GM19372 (cell line): ENCODE measurements around the gene DOCK4.

Source experiments
- ATAC-seq: cut with Tn5 transposase; IDR thresholded peaks from one replicate; pipeline ENCODE4 v1.9.1; 2021; ENCODE audit warnings: mild to moderate bottlenecking, low read depth, moderate library complexity; ENCODE audit not compliant: unreplicated experiment

DOCK4 gene

DNA sequence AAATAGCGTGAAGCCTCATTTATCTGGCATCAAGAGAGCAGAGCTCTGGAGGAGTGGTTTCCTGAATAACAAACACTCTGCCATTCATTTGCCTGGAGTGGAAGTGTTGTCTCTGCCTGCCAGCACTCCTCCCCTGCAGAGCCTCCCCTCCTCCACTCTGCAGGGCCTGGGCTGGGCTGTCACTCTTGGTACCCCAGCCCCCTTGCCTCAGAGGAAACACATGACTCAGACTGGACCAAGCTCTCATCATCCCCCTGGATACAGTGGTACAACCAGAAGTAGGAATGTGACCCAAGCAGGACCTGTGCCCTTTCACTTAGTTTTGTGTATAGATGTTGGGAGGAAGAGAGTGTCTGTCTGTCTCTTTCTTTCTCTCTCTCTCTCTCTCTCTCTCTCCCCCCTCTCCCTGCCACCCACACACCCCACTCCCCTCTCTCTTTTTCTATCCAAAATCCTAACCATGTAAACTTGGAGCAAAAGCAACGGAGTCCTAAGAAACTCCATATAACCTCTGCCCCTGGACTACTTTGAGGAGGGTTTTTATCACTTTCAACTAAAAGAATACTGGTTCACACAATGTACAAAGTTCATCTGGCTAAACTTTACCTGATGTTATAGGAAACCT is 43.9 kb downstream of the DOCK4 start:
- ATAC-seq: no peak

DNA sequence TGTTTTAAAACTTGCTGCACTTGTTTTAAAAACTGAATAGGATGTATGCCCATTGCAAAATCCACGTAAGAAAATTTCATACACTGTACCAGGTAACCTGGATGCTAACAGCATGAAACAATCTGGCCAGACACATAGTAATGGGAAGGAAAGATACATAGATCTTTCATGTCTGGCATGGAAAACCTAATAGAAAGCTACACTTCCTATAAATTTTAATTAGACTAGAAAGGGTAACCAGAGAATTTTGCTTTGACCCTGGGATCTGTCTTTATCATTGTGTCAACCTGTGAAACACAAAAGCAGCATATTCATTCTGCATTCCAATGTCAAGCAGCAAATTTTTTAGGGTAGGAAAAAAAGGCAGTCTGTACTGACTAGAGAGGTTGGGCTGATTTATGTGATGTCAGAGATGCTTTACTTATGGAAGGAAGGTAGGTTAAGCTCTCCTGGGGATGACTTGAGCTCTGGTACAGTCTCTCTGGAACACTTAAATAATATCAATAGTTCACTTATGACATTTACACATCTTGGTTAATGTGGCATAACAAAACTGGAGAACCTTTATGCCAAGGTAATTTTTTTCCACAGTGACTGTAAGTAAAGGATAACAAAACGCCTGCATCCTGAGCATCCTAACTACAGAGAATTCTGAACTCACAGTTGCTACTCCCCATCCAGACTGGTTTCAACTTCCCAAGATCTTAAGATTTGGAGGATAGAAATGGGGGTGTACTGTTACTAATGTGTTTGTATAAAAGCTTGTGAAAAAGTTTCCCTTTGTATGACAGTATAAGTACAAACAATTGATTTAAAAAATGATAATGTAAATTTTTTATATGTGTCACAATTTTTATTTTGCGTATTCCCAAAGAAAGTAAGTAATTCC is 44.7 kb downstream of the DOCK4 start:
- ATAC-seq: no peak

DNA sequence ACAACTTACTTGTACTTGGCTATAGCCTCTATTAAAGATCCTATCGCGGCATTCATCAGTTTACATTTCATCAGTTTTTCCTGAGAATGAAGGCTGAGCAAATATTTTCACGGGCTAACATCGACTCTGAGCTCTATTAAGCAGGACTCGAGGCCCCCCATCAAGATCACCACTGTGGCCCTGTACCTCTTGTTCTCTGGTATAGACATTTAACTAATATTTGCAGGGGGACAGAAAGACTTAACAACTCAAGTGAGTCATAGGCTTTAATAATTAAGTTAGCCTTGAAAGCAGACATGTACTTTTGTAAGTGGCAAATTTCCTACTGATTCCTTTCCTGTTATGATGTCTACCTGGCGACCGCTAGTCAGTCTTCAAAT is 45.4 kb downstream of the DOCK4 start:
- ATAC-seq: no peak

DNA sequence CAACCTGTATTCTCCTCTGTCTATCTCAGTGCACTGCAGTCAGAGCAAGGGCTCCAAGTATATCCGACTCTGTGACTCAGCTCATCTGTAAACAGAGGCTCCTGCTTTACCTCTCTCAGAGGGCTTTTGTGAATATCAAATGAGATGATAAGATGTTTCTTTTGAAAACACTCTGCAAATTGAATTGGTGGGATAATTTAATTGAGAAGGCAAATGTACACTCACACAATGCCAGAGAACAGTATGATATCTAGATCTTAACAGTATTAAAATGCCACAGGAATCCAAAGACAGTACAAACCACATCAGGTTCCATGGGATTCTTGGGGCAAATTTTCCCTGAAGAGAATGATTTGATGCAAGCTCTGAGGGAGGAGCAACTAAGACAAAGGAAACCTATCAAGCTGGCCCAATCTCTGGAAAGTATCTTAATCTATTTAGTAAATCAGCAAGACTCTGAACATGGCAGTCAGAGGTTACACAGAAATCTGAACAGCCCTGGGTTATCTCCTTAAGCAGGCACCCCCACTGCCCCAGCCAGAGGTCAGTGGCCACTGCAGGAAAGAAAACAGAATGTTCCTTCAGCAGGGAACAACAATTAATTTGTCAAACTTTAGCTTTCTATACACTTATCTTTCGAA is 45.9 kb downstream of the DOCK4 start:
- ATAC-seq: no peak

DNA sequence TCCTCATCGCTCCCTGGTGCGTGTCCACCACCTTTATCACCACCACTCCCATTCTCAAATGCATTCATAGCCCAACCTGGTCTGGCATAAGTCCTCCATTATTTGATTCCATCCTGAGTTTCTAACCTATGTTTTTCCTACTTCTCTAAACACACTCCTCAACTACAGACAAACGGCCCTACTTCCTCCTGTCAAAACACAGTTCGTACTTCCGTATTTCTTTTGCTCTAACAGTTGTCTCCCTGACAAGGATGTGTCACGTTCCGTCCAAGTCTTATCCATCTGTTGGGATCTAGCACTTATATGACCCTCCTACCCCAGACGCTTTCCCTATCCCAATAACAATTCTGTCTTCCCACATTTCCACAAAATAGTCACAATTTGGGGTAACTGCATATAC is 46.8 kb downstream of the DOCK4 start:
- ATAC-seq: no peak

DNA sequence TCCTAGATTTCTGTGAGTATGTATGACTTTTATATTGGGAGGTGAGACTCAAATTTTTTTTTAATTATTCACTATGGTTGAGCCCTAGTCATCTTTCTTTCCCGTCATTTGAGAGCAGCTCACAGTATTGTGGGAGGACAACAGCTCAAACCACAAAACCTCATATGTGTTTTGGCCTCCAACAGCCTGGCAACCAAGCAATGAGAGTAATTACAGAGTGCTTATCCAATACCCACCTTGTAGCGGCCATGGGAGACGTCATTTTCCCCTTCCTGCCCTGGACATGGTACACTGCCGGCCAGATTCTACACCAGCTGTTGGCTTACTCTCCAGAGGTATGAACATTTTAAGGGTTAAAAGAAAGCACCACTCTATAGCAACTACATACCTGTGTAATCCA is 49.1 kb downstream of the DOCK4 start:
- no peak for ATAC-seq

DNA sequence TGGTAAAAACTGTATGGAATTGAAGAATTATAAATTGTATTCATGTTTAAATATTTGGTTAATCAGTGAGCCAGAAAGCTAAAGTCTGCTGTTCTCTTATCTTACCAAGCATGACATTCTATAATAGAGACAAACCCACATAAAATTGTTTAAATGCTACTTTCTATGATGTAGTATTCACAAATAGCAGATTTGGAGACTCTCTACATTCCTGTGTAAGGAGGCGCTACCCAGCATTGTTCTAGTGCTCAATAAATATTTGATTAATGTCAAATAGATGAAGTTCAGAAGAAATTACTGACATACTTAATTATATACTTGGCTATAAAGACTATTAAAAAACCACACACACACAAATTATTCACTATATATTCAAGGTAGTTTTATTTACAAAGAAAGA is 49.8 kb downstream of the DOCK4 start:
- ATAC-seq: no peak

DNA sequence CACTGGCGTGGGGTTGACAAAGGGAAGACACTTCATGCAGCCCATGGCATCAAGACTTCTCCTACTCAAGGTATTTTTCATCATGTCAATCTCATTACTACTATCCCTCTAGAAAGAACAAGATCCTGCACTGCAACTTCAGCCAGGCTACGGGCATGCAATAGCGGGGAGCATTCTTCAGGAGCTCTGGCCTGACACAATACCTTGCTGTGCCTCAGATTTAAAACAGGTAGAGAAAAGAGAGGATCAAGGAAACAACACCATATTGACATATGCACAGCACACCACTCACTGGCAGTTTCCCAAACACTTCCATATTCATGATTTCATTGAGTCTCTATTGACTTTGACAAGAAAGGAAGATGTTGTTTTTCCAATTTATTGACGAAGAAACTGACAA is 51.5 kb downstream of the DOCK4 start:
- no peak for ATAC-seq

DNA sequence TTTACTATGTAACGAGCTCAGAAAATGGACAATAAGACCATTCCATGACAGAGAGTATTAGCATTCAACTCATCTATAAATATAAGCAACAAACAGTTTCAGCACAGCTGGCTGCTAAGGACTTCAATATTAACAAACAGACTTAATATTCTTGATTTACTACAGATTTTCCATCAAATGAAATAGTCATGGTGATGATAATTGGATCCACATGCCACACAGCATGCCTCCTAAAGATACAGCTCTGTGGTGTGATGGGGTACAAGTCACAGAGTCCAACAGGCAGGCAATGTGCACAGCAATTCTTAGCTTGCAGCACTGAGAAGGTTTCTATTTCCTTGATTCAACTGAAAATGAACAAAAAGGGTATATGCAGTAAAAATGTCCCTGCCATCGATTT is 54.0 kb downstream of the DOCK4 start:
- no peak for ATAC-seq

DNA sequence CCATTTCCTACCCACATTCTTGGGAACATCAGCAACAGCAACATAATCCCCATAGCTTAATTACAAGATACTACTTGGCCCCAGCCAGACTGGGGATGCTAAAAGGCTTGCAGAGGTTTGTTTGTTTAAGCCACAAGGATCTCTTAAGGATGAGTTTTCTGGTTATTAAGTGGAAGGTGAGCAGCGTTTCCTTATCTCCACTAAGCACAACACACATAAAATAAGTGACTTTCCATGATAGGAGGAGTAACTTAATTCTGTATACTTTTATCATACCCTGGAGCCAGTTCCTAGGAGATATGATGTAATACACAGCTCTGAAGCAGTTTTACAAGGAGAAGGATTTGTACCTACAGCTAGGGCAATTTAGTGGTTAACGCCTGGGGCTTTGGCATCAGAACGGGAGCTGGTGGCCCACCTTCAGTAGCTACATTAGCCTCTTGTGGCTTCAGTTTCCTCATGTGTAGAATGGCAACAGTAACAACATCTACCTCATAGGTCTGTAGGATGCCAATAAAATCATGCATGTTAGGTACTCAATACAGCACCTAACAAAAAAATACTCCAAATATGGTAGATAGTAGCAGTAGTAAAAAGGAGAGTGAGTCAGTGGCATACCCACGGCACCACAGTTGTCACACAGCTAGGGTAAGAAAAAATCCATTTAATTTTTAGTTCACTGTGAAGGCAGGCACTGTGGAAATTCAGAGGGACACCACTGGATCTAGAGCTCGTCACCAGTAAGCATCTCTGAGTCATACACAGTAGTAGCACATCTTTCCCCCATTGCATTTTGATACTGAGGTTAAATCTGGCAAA is 55.2 kb downstream of the DOCK4 start:
- ATAC-seq: no peak

DNA sequence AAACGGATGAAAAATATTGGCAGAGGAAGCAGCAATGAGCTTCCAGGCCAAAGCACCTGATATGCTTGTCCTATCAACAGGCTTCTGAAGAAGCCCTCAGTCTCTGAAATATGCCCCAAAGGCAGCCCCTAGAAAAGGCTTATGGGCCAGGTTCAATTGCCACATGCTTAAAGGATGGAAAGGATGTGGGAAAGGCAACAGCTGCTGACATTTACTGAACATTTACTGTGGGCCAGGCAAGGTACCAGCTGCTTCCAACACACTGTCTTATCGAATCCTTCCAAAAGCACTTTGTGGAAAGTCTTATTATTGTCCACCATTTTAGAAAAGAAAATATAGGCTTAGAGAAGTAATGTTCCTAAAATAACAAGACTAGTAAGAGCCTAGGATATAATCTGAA is 56.5 kb downstream of the DOCK4 start:
- ATAC-seq: no peak

DNA sequence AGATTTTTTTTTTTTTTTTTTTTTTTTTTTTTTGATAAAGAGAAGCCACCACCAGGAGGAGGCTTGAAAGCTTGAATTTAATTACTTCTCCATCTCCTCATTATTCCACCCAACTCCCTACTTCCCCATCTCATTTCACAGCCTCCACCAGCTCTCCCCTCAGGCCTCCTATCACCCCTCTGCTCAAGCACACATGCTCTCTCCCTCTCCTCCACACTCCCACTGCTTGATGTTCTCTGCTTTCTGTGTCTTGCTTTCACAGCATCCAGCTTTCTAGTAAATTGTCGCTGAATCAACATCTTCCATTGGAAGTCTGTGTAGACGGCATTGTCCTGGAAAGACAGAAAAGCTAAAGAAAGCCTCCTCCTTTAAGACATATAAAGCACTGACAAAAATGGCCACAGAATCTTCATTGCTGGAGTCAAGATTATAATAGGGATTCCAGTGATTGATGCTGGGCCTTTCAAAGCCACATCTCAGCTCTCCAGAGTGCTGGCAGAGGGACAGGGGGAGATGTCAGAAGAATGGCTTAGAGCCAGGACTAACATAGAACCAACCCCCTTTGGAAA is 58.3 kb downstream of the DOCK4 start:
- ATAC-seq: no peak

DNA sequence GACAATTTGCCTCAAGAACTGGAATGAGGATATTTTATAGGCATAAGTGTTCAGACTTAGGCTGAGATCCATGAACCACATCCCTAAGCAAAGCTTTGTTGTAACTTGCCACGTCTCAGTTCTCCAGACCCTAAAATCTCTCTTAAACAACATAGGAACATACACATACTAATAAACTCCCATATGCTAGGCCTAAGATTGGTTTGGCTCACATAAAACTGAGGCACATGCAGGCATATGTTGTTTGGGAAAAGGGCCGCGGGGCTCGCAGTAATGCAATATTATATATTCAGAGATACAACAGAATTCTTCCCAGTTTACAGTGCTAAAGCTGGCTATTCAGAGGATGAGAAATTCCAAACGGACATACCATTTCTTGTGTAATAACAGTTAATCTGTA is 61.0 kb downstream of the DOCK4 start:
- ATAC-seq: no peak

DNA sequence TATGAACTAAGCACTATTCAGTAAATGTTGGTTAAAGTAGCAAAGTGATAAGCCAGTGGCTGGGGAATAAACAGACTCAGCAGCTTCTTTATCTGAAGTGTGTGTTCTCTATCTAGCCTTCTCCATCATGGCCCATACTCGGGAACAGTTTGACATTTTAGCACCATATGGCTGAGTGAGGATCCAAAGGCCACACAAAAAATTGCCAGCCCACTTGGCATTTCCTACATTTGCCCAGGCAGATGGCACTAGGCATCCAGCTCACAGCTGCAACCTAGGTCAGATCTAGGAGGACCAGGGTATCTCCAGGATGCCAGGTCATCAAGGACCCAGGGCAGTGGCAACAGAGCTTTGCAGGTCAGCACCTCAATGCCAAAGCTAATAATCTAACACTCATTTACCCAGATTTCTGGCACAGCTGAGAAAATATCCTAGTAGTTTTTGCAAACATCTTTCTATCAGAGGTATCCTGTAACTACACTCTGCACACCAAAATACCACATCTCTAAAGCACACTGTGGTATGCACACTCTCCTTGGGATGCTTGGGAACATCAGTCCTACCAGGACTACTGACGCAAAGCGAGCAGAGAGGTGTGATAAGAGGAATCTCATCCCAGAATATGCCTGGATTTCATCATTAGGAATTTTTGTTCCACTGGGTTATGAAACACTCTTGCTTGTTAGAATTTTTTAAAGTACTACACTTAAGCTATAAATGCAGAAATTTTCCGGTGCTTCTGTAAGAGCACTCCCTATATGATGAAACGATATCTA is 61.7 kb downstream of the DOCK4 start:
- no peak for ATAC-seq

DNA sequence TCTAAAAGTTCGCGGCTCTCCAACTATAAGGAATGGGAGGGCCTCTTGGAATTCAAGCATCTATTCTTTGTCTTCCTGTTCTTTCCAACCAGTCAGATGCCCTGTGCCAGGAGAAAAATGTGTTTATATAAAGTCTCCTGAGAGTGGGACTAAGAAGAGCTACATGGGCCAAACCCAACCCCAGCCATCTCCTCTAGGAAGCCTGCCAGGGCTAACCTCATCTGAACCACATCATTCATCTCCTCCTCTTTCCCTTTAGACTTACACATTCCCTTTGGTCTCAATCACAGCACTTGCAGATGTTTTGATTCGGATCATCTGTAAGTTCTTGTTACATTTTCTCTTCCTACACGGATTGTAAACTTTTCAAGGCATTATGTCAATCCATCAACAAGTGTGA is 62.6 kb downstream of the DOCK4 start:
- ATAC-seq: no peak

DNA sequence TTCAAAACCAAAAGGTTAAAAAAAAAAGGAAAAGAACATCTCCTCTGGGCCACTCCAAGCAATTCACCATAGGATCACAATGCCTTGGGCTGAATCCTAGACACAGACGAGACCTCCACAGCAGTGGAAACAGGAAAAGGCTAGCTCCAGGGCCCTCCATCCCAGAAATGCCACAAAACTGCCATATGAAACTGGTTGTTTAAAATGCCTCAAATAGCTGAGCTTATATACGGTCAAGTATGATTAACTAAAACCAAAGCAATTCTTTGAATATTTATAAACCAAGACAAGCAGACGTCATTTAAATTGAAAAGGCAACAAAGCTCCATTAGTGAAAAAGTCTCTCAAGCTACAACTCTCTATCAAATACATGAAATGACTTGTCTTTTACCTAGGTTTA is 63.1 kb downstream of the DOCK4 start:
- ATAC-seq: no peak

DNA sequence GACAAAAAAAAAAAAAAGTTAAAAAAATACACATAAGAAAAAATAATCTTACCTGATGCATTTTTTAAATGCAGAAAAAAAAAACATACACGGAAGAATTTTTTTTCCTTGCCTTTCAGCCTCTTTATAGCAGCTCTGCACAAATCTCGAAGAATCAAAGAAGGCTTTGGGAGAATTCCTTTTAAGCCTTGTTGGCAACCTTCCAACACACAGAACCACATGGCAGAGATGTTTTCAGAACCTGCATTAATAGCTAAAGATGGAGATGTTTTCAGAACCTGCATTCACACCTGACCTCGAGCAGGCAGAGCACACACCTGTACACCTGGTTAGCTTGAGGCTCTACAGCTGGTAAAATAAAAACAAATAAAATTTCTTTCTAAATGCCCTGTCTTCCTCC is 65.6 kb downstream of the DOCK4 start:
- ATAC-seq: no peak

DNA sequence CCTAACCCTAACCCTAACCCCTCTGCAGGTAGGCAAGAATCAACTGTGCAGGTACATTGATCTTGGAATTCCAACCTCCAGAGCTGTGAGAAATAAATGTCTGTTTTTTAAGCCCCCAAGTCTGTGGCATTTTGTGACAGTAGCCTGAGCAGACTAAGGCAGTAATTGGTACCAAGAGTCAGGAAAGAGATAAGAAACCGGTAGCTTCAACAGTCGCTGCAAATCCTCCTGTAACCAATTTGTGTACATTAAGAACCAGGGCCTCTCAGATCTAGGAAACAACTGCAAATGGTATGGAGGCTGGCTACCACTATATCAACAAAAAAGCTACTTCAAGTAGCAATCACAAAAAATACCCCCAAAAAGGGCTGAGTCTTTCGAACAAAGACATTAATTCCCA is 67.3 kb downstream of the DOCK4 start:
- no peak for ATAC-seq

DNA sequence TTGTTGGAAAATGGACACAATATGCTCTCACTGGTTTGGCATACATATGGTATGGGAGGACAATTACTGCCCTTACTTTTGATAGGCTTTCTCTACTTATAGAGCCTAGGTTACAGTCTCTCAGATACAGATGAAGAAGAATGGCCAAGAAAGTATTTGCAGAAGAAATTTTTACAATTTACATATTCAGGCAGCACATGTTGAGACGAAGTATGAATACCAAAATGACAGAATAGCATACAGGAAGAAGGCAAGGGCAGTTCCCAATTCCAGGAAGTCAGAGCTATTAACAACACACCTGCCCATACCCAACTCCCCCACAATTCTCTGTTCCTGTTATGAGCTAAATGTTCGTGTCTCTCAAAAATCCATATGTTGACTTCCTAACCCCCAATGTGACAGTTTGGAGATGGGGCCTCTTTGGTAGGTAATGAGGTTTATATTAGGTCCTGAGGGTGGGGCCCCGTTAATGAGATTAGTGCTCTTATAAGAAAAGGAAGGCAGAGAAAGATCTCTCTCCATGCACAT is 67.8 kb downstream of the DOCK4 start:
- ATAC-seq: no peak
